ENCODE data around the gene PERM1. TPM values are rescaled to one million over a fixed set of nuclear protein-coding genes. Genes with fewer than 3 reads are reported as not detected.

The PERM1 gene
- total RNA-seq, 2 donors from 2014 or later, result 78.9 to 85.5 TPM

DNA sequence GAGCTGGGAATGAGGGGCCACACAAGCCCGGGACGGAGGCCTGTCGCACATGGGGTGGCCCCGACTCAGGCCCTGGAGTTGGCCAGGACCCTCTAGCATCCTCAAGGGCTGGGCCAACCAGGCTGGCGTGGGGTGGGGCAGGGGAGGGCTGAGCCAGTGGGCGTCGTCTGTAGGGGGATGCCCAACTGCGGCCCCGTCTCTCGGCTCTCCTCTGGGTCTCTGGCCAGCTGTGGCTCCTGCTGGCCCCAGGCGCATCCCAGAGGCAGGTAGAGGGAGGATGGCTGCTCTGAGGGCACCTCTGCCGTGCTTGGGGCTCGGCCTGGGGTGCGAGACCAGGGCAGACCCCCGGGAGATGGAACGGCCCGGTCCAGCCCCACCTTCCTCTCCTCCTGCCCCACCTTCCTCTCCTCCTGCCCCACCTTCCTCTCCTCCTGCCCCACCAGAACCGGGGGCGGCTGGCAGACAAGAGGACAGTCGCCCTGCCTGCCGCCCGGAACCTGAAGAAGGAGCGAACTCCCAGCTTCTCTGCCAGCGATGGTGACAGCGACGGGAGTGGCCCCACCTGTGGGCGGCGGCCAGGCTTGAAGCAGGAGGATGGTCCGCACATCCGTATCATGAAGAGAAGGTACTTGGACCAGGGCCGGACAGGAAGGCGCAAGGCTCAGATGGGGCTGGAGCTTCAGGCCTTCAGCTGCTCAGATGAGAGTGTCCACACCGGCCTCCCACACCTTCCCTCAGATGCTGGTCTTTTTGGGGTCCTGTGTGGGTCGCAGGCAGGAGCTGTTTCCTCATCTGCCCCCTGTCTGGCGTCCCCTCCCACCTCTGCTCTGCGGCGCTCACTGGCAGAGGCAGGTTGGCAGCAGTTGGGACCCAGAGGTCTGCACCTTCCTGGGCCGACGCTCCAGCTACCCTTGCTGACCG is 51.9 kb downstream of the PERM1 start:
- intact Hi-C loops (cut with DNase I), result no loop called here
- ATAC-seq (no peak), DNase-seq (no peak)

DNA sequence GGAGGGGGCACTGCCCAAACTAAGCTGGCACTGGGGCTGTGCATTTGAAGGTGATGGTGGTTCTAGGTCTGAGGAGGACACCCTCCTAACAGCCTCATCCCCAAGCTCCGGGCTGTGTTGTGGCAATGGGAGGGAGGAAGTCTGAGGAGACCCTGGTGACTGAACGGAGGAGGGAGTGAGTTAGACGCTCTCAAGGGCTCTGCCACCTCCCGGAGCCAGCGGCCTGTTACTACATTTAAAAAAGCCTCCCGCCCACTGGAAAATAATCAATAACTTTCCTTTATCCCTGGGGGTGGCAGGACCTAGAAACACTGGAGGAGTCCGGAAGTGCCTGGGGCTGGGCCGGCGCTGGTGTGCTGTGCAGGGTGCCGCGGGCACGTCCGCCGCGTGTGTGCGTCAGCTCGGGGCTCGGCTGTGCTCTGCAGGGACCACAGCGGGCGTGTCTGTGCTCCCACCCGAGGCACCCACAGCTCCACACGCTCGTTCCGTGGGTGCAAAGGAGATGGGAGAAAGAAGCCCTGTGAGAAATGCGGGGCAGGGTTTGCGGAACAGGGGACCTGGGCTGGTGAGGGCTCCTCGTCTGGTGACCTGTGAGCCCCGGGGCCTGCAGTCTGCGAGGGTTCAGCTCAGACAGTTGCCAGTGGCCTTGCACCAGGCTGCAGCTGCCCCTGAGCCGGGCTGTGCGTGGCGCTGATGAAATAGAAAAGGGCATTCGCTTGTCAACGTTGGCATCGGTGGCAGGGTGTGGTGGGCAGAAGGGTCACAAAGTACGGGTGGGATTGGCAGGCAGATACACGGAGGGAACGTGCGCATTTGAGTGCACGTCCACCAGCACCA is 52.9 kb downstream of the PERM1 start:
- intact Hi-C loops (cut with DNase I), result no loop called here

DNA sequence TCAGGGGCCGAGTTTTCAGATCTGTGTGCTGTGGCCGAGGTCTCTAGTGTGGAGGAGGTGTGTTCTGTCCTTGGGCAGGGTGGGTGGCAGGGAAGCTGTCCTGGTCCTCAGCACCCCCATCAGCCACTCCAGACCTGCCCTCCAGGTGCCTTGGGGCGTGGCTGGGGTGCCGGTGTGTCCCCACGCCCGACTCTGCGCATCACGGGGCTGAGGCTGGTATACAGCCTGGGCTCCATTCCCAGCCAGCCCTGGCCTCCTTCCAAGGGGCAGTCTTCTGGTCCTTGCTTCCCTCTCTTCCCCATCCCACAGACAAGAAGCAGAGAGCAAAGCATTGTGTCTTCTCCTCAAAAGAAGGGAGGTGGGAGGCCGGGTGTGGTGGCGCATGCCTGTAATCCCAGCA is 54.1 kb downstream of the PERM1 start:
- no peak for DNase-seq
- ATAC-seq, result no peak
- intact Hi-C loops (cut with DNase I), result no loop called here

More for the DNA sequence above, 52.9 kb downstream of the PERM1 start:
- ATAC-seq (no peak), DNase-seq (no peak)

DNA sequence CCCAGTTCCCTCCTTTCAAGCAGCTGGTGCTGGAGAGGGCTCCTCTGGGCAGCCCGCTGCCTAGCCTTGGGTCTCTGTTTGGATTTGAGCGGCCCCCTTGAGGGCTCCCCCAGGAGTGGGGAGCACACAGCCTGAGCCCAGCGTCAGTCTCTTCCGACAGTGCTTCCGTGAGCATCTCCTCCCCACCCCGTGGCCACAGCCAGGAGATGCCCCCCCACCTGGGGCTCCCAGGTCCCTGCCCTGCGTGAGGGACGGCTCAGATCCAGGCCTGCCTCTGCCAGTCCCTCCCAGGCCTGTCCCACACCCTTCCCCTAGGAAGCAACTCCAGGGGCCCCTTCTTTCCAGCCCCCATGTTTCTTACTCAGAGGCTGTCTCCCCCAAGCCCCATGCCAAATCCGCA is 54.7 kb downstream of the PERM1 start:
- intact Hi-C loops (cut with DNase I), result no loop called here
- ATAC-seq, result no peak

DNA sequence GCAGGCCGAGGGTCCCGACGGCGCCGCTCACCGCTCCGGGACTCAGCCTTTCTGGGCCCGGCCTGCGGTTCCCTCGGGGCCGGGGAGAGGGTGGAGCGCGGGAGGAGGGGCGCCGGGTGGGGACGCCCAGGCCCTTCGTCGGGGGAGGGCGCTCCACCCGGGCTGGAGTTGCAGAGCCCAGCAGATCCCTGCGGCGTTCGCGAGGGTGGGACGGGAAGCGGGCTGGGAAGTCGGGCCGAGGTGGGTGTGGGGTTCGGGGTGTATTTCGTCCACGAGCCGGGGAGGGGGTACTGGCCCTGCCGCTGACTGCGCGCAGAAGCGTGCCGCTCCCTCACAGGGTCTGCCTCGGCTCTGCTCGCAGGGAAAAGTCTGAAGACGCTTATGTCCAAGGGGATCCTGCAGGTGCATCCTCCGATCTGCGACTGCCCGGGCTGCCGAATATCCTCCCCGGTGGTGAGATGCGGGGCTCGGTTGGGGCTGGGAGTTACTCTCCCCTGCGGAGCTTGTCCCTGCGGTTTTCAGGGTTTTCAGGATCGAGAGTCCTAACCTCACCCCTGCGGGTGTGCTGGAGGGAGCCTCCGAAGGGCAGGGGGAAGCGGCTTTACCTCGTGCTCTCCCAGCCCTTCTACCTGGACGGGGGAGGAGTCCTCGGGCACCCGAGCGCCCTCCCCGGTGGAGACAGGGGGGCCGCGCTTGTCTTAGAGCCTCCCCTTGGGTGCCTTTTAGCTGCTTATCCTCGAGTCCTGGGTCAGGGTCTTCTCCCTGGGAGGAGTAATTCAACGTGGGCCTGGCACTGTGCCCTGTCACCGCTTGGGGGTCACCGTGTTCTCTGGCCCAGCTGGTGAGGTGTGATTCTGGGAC is 56.1 kb downstream of the PERM1 start:
- intact Hi-C loops (cut with DNase I), result no loop called here
- peak; percentile 34 to 48 for ATAC-seq
- peak; percentile 70 for DNase-seq

More for the DNA sequence above, 54.7 kb downstream of the PERM1 start:
- no peak for DNase-seq

Other genes with a start within 250 kb of the PERM1 start
- 1 to 10 TPM; 5.1 to 7.5 TPM for gene SAMD11, start 58.2 kb downstream of the PERM1 start, total RNA-seq
- gene NOC2L, start 22.8 kb downstream of the PERM1 start, total RNA-seq, result 10 to 100 TPM; 38.1 to 48.7 TPM
- 1 to 10 TPM; 5.7 to 8.2 TPM for gene KLHL17, start 21.5 kb downstream of the PERM1 start, total RNA-seq
- gene PLEKHN1, start 15.6 kb downstream of the PERM1 start, total RNA-seq, result under 1 TPM; 0.38 to 0.50 TPM
- gene HES4, start 18.0 kb upstream of the PERM1 start, total RNA-seq, result 10 to 100 TPM; 42.1 to 68.3 TPM
- 10 to 100 TPM; 13.4 to 42.3 TPM for gene ISG15, start 31.4 kb upstream of the PERM1 start, total RNA-seq
- gene AGRN, start 38.0 kb upstream of the PERM1 start, total RNA-seq, result 10 to 100 TPM; 14.8 to 25.7 TPM
- not detected for gene RNF223, start 92.2 kb upstream of the PERM1 start, total RNA-seq
- gene C1orf159, start 134.0 kb upstream of the PERM1 start, total RNA-seq, result 1 to 10 TPM; 5.3 to 6.1 TPM
- gene TTLL10, start 191.8 kb upstream of the PERM1 start, total RNA-seq, result not detected
- under 1 TPM in 1 of 2 donors, not detected in 1; 0.44 TPM for gene TNFRSF18, start 224.5 kb upstream of the PERM1 start, total RNA-seq
- gene TNFRSF4, start 232.1 kb upstream of the PERM1 start, total RNA-seq, result 1 to 10 TPM; 1.2 to 1.6 TPM
- gene SDF4, start 249.9 kb upstream of the PERM1 start, total RNA-seq, result 100 to 1,000 TPM; 132 to 173 TPM

Data from left cardiac atrium (tissue), 4 donors.